GM12865 (cell line): ENCODE measurements around the gene MRTFA.
A peak's percentile ranks its signal among the peaks of the same experiment; 100 is the strongest.

Experiments
- DNase-seq: peaks from one replicate; pipeline ENCODE4 v3.0.0; 2010; ENCODE audit warnings: low read depth
- H3K4me3 ChIP-seq: 2 replicates; pipeline ENCODE4 v1.5.1; 2011; ENCODE audit warnings: mild to moderate bottlenecking, low read depth, low read length, control low read depth
- CTCF ChIP-seq: IDR thresholded peaks from 2 replicates; pipeline ENCODE4 v1.5.1; 2011; ENCODE audit warnings: low read length, control low read depth, low read depth, inconsistent platforms; ENCODE audit not compliant: insufficient read depth; ENCODE audit errors: missing control alignments

The MRTFA gene

GRCh38 chr22:40434745-40435144 is 201.8 kb downstream of the MRTFA start:
- H3K4me3 ChIP-seq = peak overlapping the region; percentile 43; the same call in 1 of the 2 replicates
- TF ChIP-seq CTCF = no peak
- DNase-seq = no peak

GRCh38 chr22:40434106-40434505 is 202.4 kb downstream of the MRTFA start:
- no peak for TF ChIP-seq CTCF
- H3K4me3 ChIP-seq = no peak overlapping the region
- no peak for DNase-seq

- DNase-seq = no peak
- no peak overlapping the region for H3K4me3 ChIP-seq
- no peak for TF ChIP-seq CTCF
These were observed 203.0 kb downstream of the MRTFA start for GRCh38 chr22:40433416-40434090.

- H3K4me3 ChIP-seq = no peak overlapping the region
- no peak for TF ChIP-seq CTCF
- DNase-seq = no peak
These were observed 203.9 kb downstream of the MRTFA start for GRCh38 chr22:40432625-40433024.

- no peak for DNase-seq
- TF ChIP-seq CTCF = no peak
- no peak overlapping the region for H3K4me3 ChIP-seq
These were observed 204.4 kb downstream of the MRTFA start for GRCh38 chr22:40432157-40432556.

- no peak overlapping the region for H3K4me3 ChIP-seq
- TF ChIP-seq CTCF = no peak
- no peak for DNase-seq
These were observed 205.5 kb downstream of the MRTFA start for GRCh38 chr22:40430991-40431390.

GRCh38 chr22:40429481-40429880 is 207.0 kb downstream of the MRTFA start:
- TF ChIP-seq CTCF = no peak
- no peak overlapping the region for H3K4me3 ChIP-seq
- DNase-seq = no peak
